Neural progenitor cell (in vitro differentiated cells): ENCODE data around the gene FBXO34. TPM values are rescaled to one million over a fixed set of nuclear protein-coding genes. Genes with fewer than 3 reads are reported as not detected.

Experiments
- DNase-seq: peaks from one replicate; pipeline ENCODE4 v3.0.0-alpha.2; 2016; ENCODE audit warnings: low spot score
- H2AFZ ChIP-seq: fragments of 200-600 bp; sonication (generic); replicated peaks from 2 replicates; pipeline ENCODE4 v1.6.1; 2016; ENCODE audit warnings: antibody characterized with exemption
- H3F3A ChIP-seq: fragments of 200-600 bp; sonication (generic); 2 replicates; pipeline ENCODE4 v1.6.1; 2016; ENCODE audit warnings: antibody characterized with exemption, low read depth
- H3K27ac ChIP-seq: fragments of 200-600 bp; sonication (generic); 2 replicates; pipeline ENCODE4 v1.5.1; 2016; ENCODE audit warnings: mild to moderate bottlenecking
- H3K27me3 ChIP-seq: fragments of 200-600 bp; sonication (generic); 2 replicates; pipeline ENCODE4 v1.6.1; 2016; ENCODE audit warnings: mild to moderate bottlenecking, moderate library complexity
- H3K36me3 ChIP-seq: fragments of 200-600 bp; sonication (generic); 2 replicates; pipeline ENCODE4 v1.5.1; 2016
- H3K4me1 ChIP-seq: fragments of 200-600 bp; sonication (generic); 2 replicates; pipeline ENCODE4 v1.6.1; 2016; ENCODE audit warnings: mixed run types
- H3K4me2 ChIP-seq: fragments of 200-600 bp; sonication (generic); 2 replicates; pipeline ENCODE4 v1.6.1; 2016
- H3K4me3 ChIP-seq: fragments of 200-600 bp; sonication (generic); 2 replicates; pipeline ENCODE4 v1.5.1; 2016
- H3K79me2 ChIP-seq: fragments of 200-600 bp; sonication (generic); 2 replicates; pipeline ENCODE4 v1.6.1; 2016; ENCODE audit warnings: low read depth
- H3K9ac ChIP-seq: fragments of 200-600 bp; sonication (generic); 2 replicates; pipeline ENCODE4 v1.6.1; 2016
- H3K9me3 ChIP-seq: fragments of 200-600 bp; sonication (generic); 2 replicates; pipeline ENCODE4 v1.5.1; 2016; ENCODE audit warnings: low read depth
- H4K20me1 ChIP-seq: fragments of 200-600 bp; sonication (generic); 2 replicates; pipeline ENCODE4 v1.6.1; 2016; ENCODE audit warnings: low read depth
- H3K27ac Mint-ChIP-seq: 3 replicates; pipeline ENCODE4 v1.8.0; 2021; ENCODE audit warnings: mixed read lengths
- H3K27me3 Mint-ChIP-seq: 2 replicates; pipeline ENCODE4 v1.8.0; 2022; ENCODE audit warnings: low read depth, mild to moderate bottlenecking, inconsistent platforms, moderate library complexity, mixed read lengths; ENCODE audit not compliant: insufficient read depth
- H3K36me3 Mint-ChIP-seq: 3 replicates; pipeline ENCODE4 v1.8.0; 2021; ENCODE audit warnings: mixed read lengths
- H3K4me1 Mint-ChIP-seq: 3 replicates; pipeline ENCODE4 v1.8.0; 2021; ENCODE audit warnings: mixed read lengths
- H3K4me3 Mint-ChIP-seq: 3 replicates; pipeline ENCODE4 v1.8.0; 2021; ENCODE audit warnings: mild to moderate bottlenecking, moderate library complexity, mixed read lengths
- H3K9me3 Mint-ChIP-seq: 3 replicates; pipeline ENCODE4 v1.8.0; 2020; ENCODE audit warnings: mixed read lengths
- CTCF ChIP-seq: fragments of 200-600 bp; sonication (generic); IDR thresholded peaks from 2 replicates; pipeline ENCODE4 v1.5.1; 2017; ENCODE audit warnings: antibody characterized with exemption, mild to moderate bottlenecking
- EZH2 ChIP-seq: fragments of 200-600 bp; sonication (generic); IDR thresholded peaks from 2 replicates; pipeline ENCODE4 v1.6.1; 2017; ENCODE audit warnings: antibody characterized with exemption, mild to moderate bottlenecking, moderate library complexity
- EZH2phosphoT487 ChIP-seq: fragments of 200-600 bp; sonication (generic); IDR thresholded peaks from 2 replicates; pipeline ENCODE4 v1.6.1; 2017; ENCODE audit warnings: antibody characterized with exemption
- total RNA-seq: library from RNA; depleted of rRNA; stranded (reverse); fragments of >200 nt; gene quantifications from 2 replicates; pipeline ENCODE4 v1.2.3, GENCODE V29; 2015; ENCODE audit warnings: low replicate concordance

Gene FBXO34
- total RNA-seq, 1 donor from 2014 or later = 23.2 TPM

GRCh38 chr14:55329999-55330710, 58.9 kb downstream of the FBXO34 start:
- H3K9me3 ChIP-seq = no peaks in the 10 kb centered on the region
- no peak overlapping the region for H3K4me2 ChIP-seq
- no peak overlapping the region for H3K9ac ChIP-seq
- TF ChIP-seq CTCF (no peak), EZH2 (no peak), EZH2phosphoT487 (no peak)
- peaks cover 16% of the 10 kb centered on the region for H3K4me1 ChIP-seq
- H3F3A ChIP-seq = peaks cover 9% of the 10 kb centered on the region
- Mint-ChIP-seq H3K9me3 (no peaks in the 10 kb centered on the region), H3K27ac (no peak overlapping the region), H3K36me3 (peaks cover 4% of the 10 kb centered on the region), H3K27me3 (peaks cover 2% of the 10 kb centered on the region), H3K4me3 (no peak overlapping the region), H3K4me1 (peaks cover 6% of the 10 kb centered on the region)
- H3K27ac ChIP-seq = no peak overlapping the region
- H3K4me3 ChIP-seq = no peak overlapping the region
- H2AFZ ChIP-seq = no peak overlapping the region
- H3K36me3 ChIP-seq = no peaks in the 10 kb centered on the region
- H3K27me3 ChIP-seq = no peaks in the 10 kb centered on the region
- peaks cover 35% of the 10 kb centered on the region for H3K79me2 ChIP-seq
- H4K20me1 ChIP-seq = peaks cover 10% of the 10 kb centered on the region
- DNase-seq = no peak

GRCh38 chr14:55332654-55333570, 61.7 kb downstream of the FBXO34 start:
- H3K4me3 ChIP-seq = no peak overlapping the region
- H3K4me1 Mint-ChIP-seq = no peaks in the 10 kb centered on the region
- no peaks in the 10 kb centered on the region for H3K36me3 ChIP-seq
- no peaks in the 10 kb centered on the region for H3K9me3 ChIP-seq
- no peak overlapping the region for H2AFZ ChIP-seq
- no peaks in the 10 kb centered on the region for H3K27me3 ChIP-seq
- H3K4me2 ChIP-seq = no peak overlapping the region
- H4K20me1 ChIP-seq = no peaks in the 10 kb centered on the region
- no peak overlapping the region for H3K9ac ChIP-seq
- H3K27ac ChIP-seq = no peak overlapping the region
- no peak for DNase-seq
- H3K79me2 ChIP-seq = peaks cover 46% of the 10 kb centered on the region
- H3K9me3 Mint-ChIP-seq = no peaks in the 10 kb centered on the region
- TF ChIP-seq EZH2phosphoT487 (no peak), EZH2 (no peak), CTCF (no peak)
- no peaks in the 10 kb centered on the region for H3F3A ChIP-seq
- H3K4me3 Mint-ChIP-seq = no peak overlapping the region
- no peaks in the 10 kb centered on the region for H3K36me3 Mint-ChIP-seq
- H3K27ac Mint-ChIP-seq = no peak overlapping the region
- H3K4me1 ChIP-seq = no peaks in the 10 kb centered on the region
- H3K27me3 Mint-ChIP-seq = peaks cover 2% of the 10 kb centered on the region

- H3K4me2 ChIP-seq = no peak overlapping the region
- no peaks in the 10 kb centered on the region for H4K20me1 ChIP-seq
Observed at GRCh38 chr14:55333711-55334485, 62.7 kb downstream of the FBXO34 start.

More at GRCh38 chr14:55333711-55334485, 62.7 kb downstream of the FBXO34 start:
- Histone ChIP-seq H3K4me1 (no peaks in the 10 kb centered on the region), H3K79me2 (peaks cover 46% of the 10 kb centered on the region), H3K27ac (no peak overlapping the region), H3K9ac (no peak overlapping the region), H3K27me3 (no peaks in the 10 kb centered on the region), H3K4me3 (no peak overlapping the region), H3K9me3 (no peaks in the 10 kb centered on the region), H2AFZ (no peak overlapping the region), H3K36me3 (no peaks in the 10 kb centered on the region), H3F3A (no peaks in the 10 kb centered on the region)
- Mint-ChIP-seq H3K4me3 (no peak overlapping the region), H3K9me3 (no peaks in the 10 kb centered on the region), H3K4me1 (no peaks in the 10 kb centered on the region), H3K27me3 (peaks cover 2% of the 10 kb centered on the region), H3K36me3 (peaks cover 2% of the 10 kb centered on the region), H3K27ac (no peak overlapping the region)
- TF ChIP-seq EZH2 (no peak), CTCF (no peak), EZH2phosphoT487 (no peak)
- no peak for DNase-seq
